MCF 10A (cell line): Measurements from ENCODE around the gene KCNT2. TPM values are rescaled to one million over a fixed set of nuclear protein-coding genes. Genes with fewer than 3 reads are reported as not detected.

ENCODE experiments used
- BruUV-seq: library from RNA; stranded (reverse); fragments of 400-500 nt; replicated peaks from 2 replicates; lab custom pipeline; 2021; lab: Mats Ljungman, UMichigan
- CTCF ChIA-PET: fragments of 300-600 bp; sonication (Branson Sonifier 250); formaldehyde crosslinking; extraction: SDS; loops from one replicate; lab custom pipeline; 2021; ENCODE audit warnings: antibody characterized with exemption, inconsistent platforms; lab: Yijun Ruan, JAX
- POLR2A ChIA-PET: fragments of 300-600, 350-650 bp; sonication (Branson Sonifier 250); formaldehyde crosslinking; extraction: SDS; loops from one replicate; lab custom pipeline; 2020; ENCODE audit warnings: antibody characterized with exemption, inconsistent platforms; lab: Yijun Ruan, JAX
- DNase-seq: peaks from one replicate; pipeline ENCODE4 v3.0.0-alpha.2; 2018; ENCODE audit not compliant: unreplicated experiment
- H3K27ac Mint-ChIP-seq: one replicate; pipeline ENCODE4 v1.8.0; 2022; ENCODE audit warnings: mild to moderate bottlenecking, low read depth, mixed read lengths; ENCODE audit not compliant: unreplicated experiment
- H3K27me3 Mint-ChIP-seq: one replicate; pipeline ENCODE4 v1.8.0; 2022; ENCODE audit warnings: mixed read lengths; ENCODE audit not compliant: insufficient read depth, unreplicated experiment
- H3K36me3 Mint-ChIP-seq: one replicate; pipeline ENCODE4 v1.8.0; 2022; ENCODE audit warnings: mild to moderate bottlenecking, moderate library complexity, mixed read lengths; ENCODE audit not compliant: insufficient read depth, unreplicated experiment
- H3K4me1 Mint-ChIP-seq: one replicate; pipeline ENCODE4 v1.8.0; 2022; ENCODE audit warnings: mixed read lengths; ENCODE audit not compliant: insufficient read depth, unreplicated experiment
- H3K4me3 Mint-ChIP-seq: one replicate; pipeline ENCODE4 v1.8.0; 2022; ENCODE audit warnings: mild to moderate bottlenecking, moderate library complexity, mixed read lengths; ENCODE audit not compliant: unreplicated experiment
- H3K9me3 Mint-ChIP-seq: one replicate; pipeline ENCODE4 v1.8.0; 2022; ENCODE audit warnings: mixed read lengths; ENCODE audit not compliant: unreplicated experiment
- CTCF ChIP-seq: fragments of 200-600 bp; IDR thresholded peaks from one replicate; pipeline ENCODE4 v1.8.0; 2022; ENCODE audit warnings: antibody characterized with exemption, mild to moderate bottlenecking; ENCODE audit not compliant: unreplicated experiment
- intact Hi-C: fragments of 100-400 bp; cut with micrococcal nuclease; formaldehyde crosslinking; loops from 2 replicates; pipeline ENCODE4 v1.14.1; 2022
- total RNA-seq: library from RNA; stranded (reverse); gene quantifications from 2 replicates; pipeline ENCODE4 v1.2.3, GENCODE V29; 2022

KCNT2 gene
- total RNA-seq, 1 experiment from 2014 or later: 1.5 TPM

GRCh38 chr1:196445775-196446174, 162.5 kb downstream of the KCNT2 start:
- ChIA-PET POLR2A (interaction anchor here (1.2 kb wide), 1 partner anchor 44 kb away, joined by 3 read pairs; no protein-coding TSS in a partner anchor), CTCF (no interaction called here)
- no TSS peak for BruUV-seq
- Mint-ChIP-seq H3K27ac (no peak overlapping the region), H3K4me1 (peaks cover 17% of the 10 kb centered on the region), H3K4me3 (no peak overlapping the region), H3K27me3 (no peaks in the 10 kb centered on the region), H3K36me3 (no peaks in the 10 kb centered on the region), H3K9me3 (no peaks in the 10 kb centered on the region)
- intact Hi-C loops: no loop called here
- no peak for DNase-seq
- TF ChIP-seq CTCF: no peak

DNA sequence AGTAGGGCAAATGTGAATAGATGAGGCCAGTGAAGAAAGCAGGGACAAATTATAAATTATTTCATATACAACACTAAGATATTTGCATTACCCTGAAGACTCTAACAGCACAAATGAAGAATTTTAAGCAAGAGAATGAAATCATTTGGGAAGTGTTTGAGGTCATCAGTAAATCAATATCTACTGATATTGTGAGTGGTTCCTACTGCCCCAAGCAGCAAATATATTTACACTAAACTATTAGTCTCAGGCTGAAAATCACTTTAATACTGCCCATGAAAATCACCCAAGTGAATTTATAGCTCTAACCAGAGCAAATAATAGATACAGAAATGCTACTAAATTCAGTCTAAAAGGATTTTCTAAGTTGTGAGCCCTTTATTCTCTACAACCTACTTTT, 163.6 kb downstream of the KCNT2 start:
- TF ChIP-seq CTCF: no peak
- CTCF ChIA-PET: no interaction called here
- H3K9me3 Mint-ChIP-seq: no peaks in the 10 kb centered on the region
- H3K36me3 Mint-ChIP-seq: no peaks in the 10 kb centered on the region
- H3K27me3 Mint-ChIP-seq: no peaks in the 10 kb centered on the region
- no peak overlapping the region for H3K4me3 Mint-ChIP-seq
- peaks cover 5% of the 10 kb centered on the region for H3K4me1 Mint-ChIP-seq
- intact Hi-C loops: no loop called here
- POLR2A ChIA-PET: interaction anchor here (1.5 kb wide), 1 partner anchor 21 kb away, joined by 5 read pairs; no protein-coding TSS in a partner anchor
- H3K27ac Mint-ChIP-seq: no peak overlapping the region
- DNase-seq: no peak
- no TSS peak for BruUV-seq

- Mint-ChIP-seq H3K4me1 (no peaks in the 10 kb centered on the region), H3K27ac (no peak overlapping the region), H3K36me3 (no peaks in the 10 kb centered on the region), H3K9me3 (no peaks in the 10 kb centered on the region), H3K27me3 (no peaks in the 10 kb centered on the region), H3K4me3 (no peak overlapping the region)
- intact Hi-C loops: no loop called here
- ChIA-PET POLR2A (no interaction called here), CTCF (no interaction called here)
- no TSS peak for BruUV-seq
- TF ChIP-seq CTCF: no peak
- no peak for DNase-seq
These were observed 165.9 kb downstream of the KCNT2 start for GRCh38 chr1:196442366-196442765.

- ChIA-PET POLR2A (interaction anchor here (0.7 kb wide), 1 partner anchor 1165 kb away, joined by 3 read pairs; no protein-coding TSS in a partner anchor), CTCF (no interaction called here)
- no peak for TF ChIP-seq CTCF
- Mint-ChIP-seq H3K9me3 (no peaks in the 10 kb centered on the region), H3K27ac (no peak overlapping the region), H3K27me3 (no peaks in the 10 kb centered on the region), H3K36me3 (no peaks in the 10 kb centered on the region), H3K4me3 (no peak overlapping the region), H3K4me1 (no peaks in the 10 kb centered on the region)
- no TSS peak for BruUV-seq
- intact Hi-C loops: no loop called here
- DNase-seq: no peak
These were observed 167.5 kb downstream of the KCNT2 start for GRCh38 chr1:196440711-196441110.
